H1 (cell line): ENCODE data around the gene AHRR. TPM values are rescaled to one million over a fixed set of nuclear protein-coding genes. Genes with fewer than 3 reads are reported as not detected.

Source experiments
- E2F6 ChIP-seq: IDR thresholded peaks from 2 replicates; pipeline ENCODE4 v1.6.1; 2012; ENCODE audit warnings: inconsistent platforms
- PHF8 ChIP-seq: fragments of 200-600 bp; sonication (generic); conservative IDR thresholded peaks from 2 replicates; pipeline ENCODE4 v1.7.1; 2012; ENCODE audit warnings: low read depth, mild to moderate bottlenecking, inconsistent platforms, low read length, moderate library complexity
- TAF1 ChIP-seq: IDR thresholded peaks from 2 replicates; pipeline ENCODE4 v1.6.1; 2011; ENCODE audit warnings: mild to moderate bottlenecking, low read depth, low read length
- polyA plus RNA-seq, 7 experiments: library from polyadenylated mRNA; depleted of rRNA in 3 of 7; stranded (reverse) in 5 of 7; unstranded in 2 of 7; fragments of >200 nt in 5 of 7; fragments of 200-250 nt in 2 of 7; gene quantifications; 1 replicate in 5 of 7; 2 replicates in 1 of 7; 4 replicates in 1 of 7; pipeline versions ENCODE4 v1.2.1 to v1.2.3, GENCODE V29; 2011 to 2013; ENCODE audit warnings: missing spikeins in 2 of 7, mixed read lengths in 2 of 7
- total RNA-seq: library from RNA; stranded (reverse); fragmentation: NEBNext Ultra II Directional; extraction: Animal tissue kit (Norgen Biotek cat#: 25700); gene quantifications from 2 replicates; pipeline ENCODE4 v1.2.1, GENCODE V29; 2021

AHRR gene
- total and polyA plus RNA-seq, 2 of the 8 experiments (the other 6 are each of a cell fraction or from before 2014, with no cell fraction given): 0.41 to 0.80 TPM

GRCh38 chr5:438481-438981 lies 117.0 kb downstream of the AHRR start (continued):
- no peak for TF ChIP-seq E2F6
- no peak for TF ChIP-seq TAF1
- no peak for TF ChIP-seq PHF8
